ENCODE data around the gene RCN2. TPM values are rescaled to one million over a fixed set of nuclear protein-coding genes. Genes with fewer than 3 reads are reported as not detected.

The RCN2 gene
- total and polyA plus RNA-seq, 2 experiments from 2014 or later, result 144 to 153 TPM

GRCh38 chr15:76929011-76929760 is 2.4 kb upstream of the RCN2 start:
- Histone ChIP-seq H3K4me1 (ENCODE audit: insufficient read depth) (peaks cover 7% of the 10 kb centered on the region), H3K27me3 (no peaks in the 10 kb centered on the region), H3K27ac (no peak overlapping the region), H3K4me2 (no peak overlapping the region), H2AFZ (no peak overlapping the region), H4K20me1 (ENCODE audit: insufficient read depth, poor library complexity, severe bottlenecking) (no peaks in the 10 kb centered on the region), H3K36me3 (replicated peaks; ENCODE audit: insufficient read depth, low read depth) (no peaks in the 10 kb centered on the region), H3K9me3 (ENCODE audit: low read depth) (no peaks in the 10 kb centered on the region), H3K9me2 (replicated peaks; ENCODE audit: insufficient read depth) (no peaks in the 10 kb centered on the region), H3K79me2 (peaks cover 24% of the 10 kb centered on the region), H3K4me3 (no peak overlapping the region)
- no peak for DNase-seq (ENCODE audit: low spot score)
- TF ChIP-seq CTCF (IDR thresholded peaks at IDR 0.05; ENCODE audit: poor library complexity) (no peak), EZH2 (IDR thresholded peaks at IDR 0.05; ENCODE audit: borderline replicate concordance) (no peak), EZH2phosphoT487 (IDR thresholded peaks at IDR 0.05; ENCODE audit: low read depth, severe bottlenecking, unreplicated experiment) (no peak)

GRCh38 chr15:76930831-76931396 is 635 bp upstream of the RCN2 start:
- Histone ChIP-seq H4K20me1 (ENCODE audit: insufficient read depth, poor library complexity, severe bottlenecking) (no peaks in the 10 kb centered on the region), H3K4me1 (ENCODE audit: insufficient read depth) (peaks cover 7% of the 10 kb centered on the region), H3K27ac (peak overlapping the region; percentile 87), H2AFZ (peak overlapping the region; percentile 92), H3K79me2 (peaks cover 37% of the 10 kb centered on the region), H3K9me2 (replicated peaks; ENCODE audit: insufficient read depth) (no peaks in the 10 kb centered on the region), H3K4me3 (peak overlapping the region; percentile 22), H3K9me3 (ENCODE audit: low read depth) (no peaks in the 10 kb centered on the region), H3K36me3 (replicated peaks; ENCODE audit: insufficient read depth, low read depth) (no peaks in the 10 kb centered on the region), H3K27me3 (no peaks in the 10 kb centered on the region), H3K4me2 (peak overlapping the region; percentile 80)
- DNase-seq (ENCODE audit: low spot score), result no peak
- TF ChIP-seq EZH2phosphoT487 (IDR thresholded peaks at IDR 0.05; ENCODE audit: low read depth, severe bottlenecking, unreplicated experiment), result no peak
- TF ChIP-seq CTCF (IDR thresholded peaks at IDR 0.05; ENCODE audit: poor library complexity), result no peak
- TF ChIP-seq EZH2 (IDR thresholded peaks at IDR 0.05; ENCODE audit: borderline replicate concordance), result no peak
- WGBS (ENCODE audit: low lambda C conversion rate, missing lambda C conversion rate), result 21% methylated on average over 7 of the region's 7 CpGs

- TF ChIP-seq EZH2phosphoT487 (IDR thresholded peaks at IDR 0.05; ENCODE audit: low read depth, severe bottlenecking, unreplicated experiment) (no peak), CTCF (IDR thresholded peaks at IDR 0.05; ENCODE audit: poor library complexity) (no peak), EZH2 (IDR thresholded peaks at IDR 0.05; ENCODE audit: borderline replicate concordance) (no peak)
- no peaks in the 10 kb centered on the region for H4K20me1 ChIP-seq (ENCODE audit: insufficient read depth, poor library complexity, severe bottlenecking)
- no peak for DNase-seq (ENCODE audit: low spot score)
- no peaks in the 10 kb centered on the region for H3K9me2 ChIP-seq (replicated peaks; ENCODE audit: insufficient read depth)
- peaks cover 7% of the 10 kb centered on the region for H3K4me1 ChIP-seq (ENCODE audit: insufficient read depth)
- peaks cover 37% of the 10 kb centered on the region for H3K79me2 ChIP-seq
- no peaks in the 10 kb centered on the region for H3K36me3 ChIP-seq (replicated peaks; ENCODE audit: insufficient read depth, low read depth)
- H3K9me3 ChIP-seq (ENCODE audit: low read depth), result no peaks in the 10 kb centered on the region
- peak overlapping the region; percentile 70 for H2AFZ ChIP-seq
- H3K4me2 ChIP-seq, result peak overlapping the region; percentile 88
- H3K4me3 ChIP-seq, result peak overlapping the region; percentile 75
- no peaks in the 10 kb centered on the region for H3K27me3 ChIP-seq
- 13% methylated on average over 14 of the region's 14 CpGs for WGBS (ENCODE audit: low lambda C conversion rate, missing lambda C conversion rate)
- H3K27ac ChIP-seq, result peak overlapping the region; percentile 92
Measured at GRCh38 chr15:76932135-76932966, 802 bp downstream of the RCN2 start.
